Fibroblast of the aortic adventitia (primary cell): ENCODE data around the gene HOXA11. TPM values are rescaled to one million over a fixed set of nuclear protein-coding genes. Genes with fewer than 3 reads are reported as not detected.

Experiments
- DNase-seq: peaks from one replicate; pipeline ENCODE4 v3.0.0-alpha.2; 2010; ENCODE audit warnings: low read depth
- H3K4me3 ChIP-seq: 2 replicates; pipeline ENCODE4 v1.5.1; 2011; ENCODE audit warnings: low read depth, mild to moderate bottlenecking, control low read depth, low read length, moderate library complexity
- CTCF ChIP-seq: IDR thresholded peaks from 2 replicates; pipeline ENCODE4 v1.5.1; 2011; ENCODE audit warnings: mild to moderate bottlenecking, low read length, control low read depth, inconsistent platforms; ENCODE audit not compliant: insufficient read depth
- total RNA-seq: library from RNA; depleted of rRNA; stranded (reverse); fragments of >200 nt; gene quantifications from 2 replicates; pipeline ENCODE4 v1.2.3, GENCODE V29; 2012; ENCODE audit warnings: low replicate concordance

Gene HOXA11
- total RNA-seq, 1 donor: not detected

GRCh38 chr7:27219821-27220220, 34.8 kb upstream of the HOXA11 start:
- no peak overlapping the region for H3K4me3 ChIP-seq
- DNase-seq: no peak
- TF ChIP-seq CTCF: no peak

GRCh38 chr7:27217951-27218350, 32.9 kb upstream of the HOXA11 start:
- no peak overlapping the region for H3K4me3 ChIP-seq
- no peak for DNase-seq
- TF ChIP-seq CTCF: no peak

GRCh38 chr7:27215356-27215755, 30.3 kb upstream of the HOXA11 start:
- no peak overlapping the region for H3K4me3 ChIP-seq
- no peak for DNase-seq
- no peak for TF ChIP-seq CTCF

- TF ChIP-seq CTCF: no peak
- no peak overlapping the region for H3K4me3 ChIP-seq
- DNase-seq: no peak
These were observed 29.4 kb upstream of the HOXA11 start for GRCh38 chr7:27214239-27214950.

GRCh38 chr7:27213433-27214238, 28.6 kb upstream of the HOXA11 start:
- TF ChIP-seq CTCF: no peak
- H3K4me3 ChIP-seq: no peak overlapping the region
- DNase-seq: no peak

GRCh38 chr7:27212497-27213432, 27.7 kb upstream of the HOXA11 start:
- no peak for DNase-seq
- no peak for TF ChIP-seq CTCF
- H3K4me3 ChIP-seq: no peak overlapping the region
